GM21381 (cell line): Measurements from ENCODE around the gene LIPN.
"Not testable (repeated sequence)": the region's sequence is repeated elsewhere in the genome, so short reads cannot be mapped to it uniquely, and the experiment has no call there.

Experiments used
- ATAC-seq: cut with Tn5 transposase; IDR thresholded peaks from one replicate; pipeline ENCODE4 v1.9.1; 2021; ENCODE audit warnings: mild to moderate bottlenecking, moderate library complexity; ENCODE audit not compliant: unreplicated experiment

LIPN gene

GRCh38 chr10:88759366-88760101 is at the start of gene LIPN:
TSS of gene LIPN (plus strand) at chr10:88760020. CDS start at chr10:88761406, 1,386 bp downstream.
- ATAC-seq: no peak

- ATAC-seq: no peak
These were observed 44.3 kb upstream of the LIPN start for GRCh38 chr10:88715517-88715916.

GRCh38 chr10:88721392-88721791 is 38.4 kb upstream of the LIPN start:
- no peak for ATAC-seq

GRCh38 chr10:88725798-88726197 is 34.0 kb upstream of the LIPN start:
- ATAC-seq: no peak

GRCh38 chr10:88728107-88728763 is 31.6 kb upstream of the LIPN start:
- ATAC-seq: no peak

GRCh38 chr10:88730864-88731263 is 29.0 kb upstream of the LIPN start:
- ATAC-seq: no peak

- ATAC-seq: no peak
These were observed 28.5 kb upstream of the LIPN start for GRCh38 chr10:88731296-88731695.

- no peak for ATAC-seq
These were observed 26.6 kb upstream of the LIPN start for GRCh38 chr10:88733215-88733614.

GRCh38 chr10:88735661-88736060 is 24.2 kb upstream of the LIPN start:
- ATAC-seq: no peak

- not testable (repeated sequence) for ATAC-seq
These were observed 17.9 kb upstream of the LIPN start for GRCh38 chr10:88741921-88742320.

GRCh38 chr10:88742448-88742847 is 17.4 kb upstream of the LIPN start:
- no peak for ATAC-seq

GRCh38 chr10:88744002-88744401 is 15.8 kb upstream of the LIPN start:
- ATAC-seq: no peak

GRCh38 chr10:88745633-88746032 is 14.2 kb upstream of the LIPN start:
- no peak for ATAC-seq

GRCh38 chr10:88754287-88754686 is 5.5 kb upstream of the LIPN start:
- ATAC-seq: no peak

- ATAC-seq: no peak
These were observed 4.1 kb upstream of the LIPN start for GRCh38 chr10:88755753-88756152.

GRCh38 chr10:88756660-88757059 is 3.2 kb upstream of the LIPN start:
- no peak for ATAC-seq

- no peak for ATAC-seq
These were observed 3.1 kb downstream of the LIPN start for GRCh38 chr10:88762906-88763305.

- ATAC-seq: no peak
These were observed 3.6 kb downstream of the LIPN start for GRCh38 chr10:88763441-88763840.

GRCh38 chr10:88764110-88764509 is 4.3 kb downstream of the LIPN start:
- no peak for ATAC-seq

- ATAC-seq: no peak
These were observed 6.0 kb downstream of the LIPN start for GRCh38 chr10:88765816-88766215.

- no peak for ATAC-seq
These were observed 9.6 kb downstream of the LIPN start for GRCh38 chr10:88769384-88769783.

- ATAC-seq: no peak
These were observed 21.4 kb downstream of the LIPN start for GRCh38 chr10:88781206-88781605.

GRCh38 chr10:88782222-88782621 is 22.4 kb downstream of the LIPN start:
- ATAC-seq: no peak
